22Rv1 (cell line): ENCODE measurements around the gene PDCD7.

Source experiments
- H3K27ac ChIP-seq: fragments of 450-650 bp; 2 replicates; pipeline ENCODE4 v1.5.1; 2017
- CTCF ChIP-seq: fragments of 450-650 bp; IDR thresholded peaks from 2 replicates; pipeline ENCODE4 v1.5.1; 2017; ENCODE audit warnings: mild to moderate bottlenecking
- ZFX ChIP-seq: fragments of 450-650 bp; IDR thresholded peaks from 2 replicates; pipeline ENCODE4 v1.6.1; 2017; ENCODE audit warnings: antibody characterized with exemption, borderline replicate concordance

PDCD7 gene

GRCh38 chr15:65087873-65088642 is 45.5 kb downstream of the PDCD7 start:
- no peak for TF ChIP-seq ZFX
- TF ChIP-seq CTCF = no peak
- no peak overlapping the region for H3K27ac ChIP-seq

DNA sequence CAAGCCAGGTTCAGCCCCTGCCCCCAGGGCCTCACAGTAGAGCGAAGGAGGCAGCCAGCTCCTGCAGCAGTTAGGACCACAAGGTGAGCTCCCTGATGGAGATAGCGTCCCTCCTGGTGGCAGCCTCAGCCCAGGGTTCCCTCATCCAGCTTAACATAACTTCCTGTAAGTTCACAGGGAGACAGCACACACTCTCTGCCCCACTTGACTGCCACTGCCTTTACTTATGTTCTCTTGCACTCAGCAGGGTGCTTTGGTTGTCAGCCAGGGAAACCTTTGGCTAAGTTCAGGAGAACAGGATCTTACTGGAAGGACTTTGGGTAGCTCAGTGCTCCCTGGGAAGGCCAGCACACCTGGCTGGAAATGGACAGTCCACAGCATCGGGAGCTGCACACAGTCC is 46.2 kb downstream of the PDCD7 start:
- no peak overlapping the region for H3K27ac ChIP-seq
- no peak for TF ChIP-seq ZFX
- no peak for TF ChIP-seq CTCF

DNA sequence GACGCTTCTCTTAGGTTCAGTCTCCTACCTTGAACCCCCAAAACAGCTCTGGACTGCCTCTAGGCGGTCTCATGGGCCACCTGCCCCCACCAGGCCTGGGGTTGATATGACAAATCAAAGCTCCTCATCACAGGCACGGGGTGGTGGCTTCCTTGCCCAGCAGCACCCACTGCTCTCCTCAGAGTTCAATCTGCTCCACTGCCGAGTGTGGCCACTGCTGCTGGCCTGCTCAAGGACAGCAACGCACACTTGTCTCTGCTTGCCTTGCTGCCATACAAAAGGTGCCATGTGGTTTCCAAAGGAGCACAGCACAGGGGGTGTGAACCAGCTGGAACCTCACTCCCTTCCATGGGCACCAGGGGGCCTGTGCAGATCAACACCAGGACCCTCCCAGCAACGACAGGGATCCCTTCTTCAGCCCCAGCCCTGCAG is 46.9 kb downstream of the PDCD7 start:
- no peak overlapping the region for H3K27ac ChIP-seq
- TF ChIP-seq ZFX (no peak), CTCF (peak; percentile 42)

- TF ChIP-seq CTCF (peak; percentile 78), ZFX (no peak)
- H3K27ac ChIP-seq = no peak overlapping the region
Observed at GRCh38 chr15:65085990-65086679, 47.5 kb downstream of the PDCD7 start.

DNA sequence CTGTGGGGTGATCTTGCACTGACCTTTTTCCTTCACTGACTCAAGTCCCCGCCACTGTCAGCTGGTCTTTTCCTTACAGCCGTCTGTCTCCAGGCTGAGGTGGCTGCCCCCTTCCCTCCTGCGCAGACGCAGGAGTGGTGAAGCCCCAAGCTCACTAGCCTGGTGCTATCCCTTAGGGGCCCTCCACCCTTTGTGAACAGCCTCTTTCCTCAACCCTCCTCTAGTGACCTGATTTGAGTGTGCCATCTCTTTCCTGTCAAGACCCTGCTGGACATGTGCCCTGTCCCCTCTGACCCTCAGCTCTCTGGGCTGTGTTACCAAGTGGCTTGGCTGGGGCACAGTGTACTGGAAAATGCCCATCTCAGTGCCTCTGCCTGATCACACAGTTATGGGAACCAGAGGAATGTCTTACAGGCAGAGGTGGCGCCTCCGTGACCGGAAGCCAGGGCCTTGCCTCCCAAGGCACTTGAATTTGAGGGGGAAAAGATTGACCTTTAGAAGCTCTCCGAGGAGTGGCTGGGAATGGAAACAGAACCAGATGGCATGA is 48.3 kb downstream of the PDCD7 start:
- TF ChIP-seq CTCF (no peak), ZFX (no peak)
- no peak overlapping the region for H3K27ac ChIP-seq

- no peak overlapping the region for H3K27ac ChIP-seq
- TF ChIP-seq ZFX (no peak), CTCF (no peak)
Observed at GRCh38 chr15:65084500-65085206, 49.0 kb downstream of the PDCD7 start.
